ENCODE measurements around the gene NBEA.

NBEA gene

GRCh38 chr13:35694031-35694430, 752.0 kb downstream of the NBEA start:
- no peak for TF ChIP-seq CTCF (conservative IDR thresholded peaks at IDR 0.05; ENCODE audit: low read depth, low read length)
- H3K4me3 ChIP-seq (ENCODE audit: low read depth, low read length), result no peak overlapping the region
- no peak for DNase-seq (ENCODE audit: low read depth)

GRCh38 chr13:35694549-35695447, 752.7 kb downstream of the NBEA start:
- H3K4me3 ChIP-seq (ENCODE audit: low read depth, low read length), result no peak overlapping the region
- no peak for DNase-seq (ENCODE audit: low read depth)
- TF ChIP-seq CTCF (conservative IDR thresholded peaks at IDR 0.05; ENCODE audit: low read depth, low read length), result no peak

- TF ChIP-seq CTCF (conservative IDR thresholded peaks at IDR 0.05; ENCODE audit: low read depth, low read length), result no peak
- DNase-seq (ENCODE audit: low read depth), result no peak
Measured at GRCh38 chr13:35695448-35695770, 753.3 kb downstream of the NBEA start.

GRCh38 chr13:35697186-35697730, 755.2 kb downstream of the NBEA start:
- no peak for DNase-seq (ENCODE audit: low read depth)
- H3K4me3 ChIP-seq (ENCODE audit: low read depth, low read length), result no peak overlapping the region
- no peak for TF ChIP-seq CTCF (conservative IDR thresholded peaks at IDR 0.05; ENCODE audit: low read depth, low read length)

More at GRCh38 chr13:35695448-35695770, 753.3 kb downstream of the NBEA start:
- no peak overlapping the region for H3K4me3 ChIP-seq (ENCODE audit: low read depth, low read length)

GRCh38 chr13:35698911-35699576, 757.0 kb downstream of the NBEA start:
- peak; percentile 37 for DNase-seq (ENCODE audit: low read depth)
- no peak overlapping the region for H3K4me3 ChIP-seq (ENCODE audit: low read depth, low read length)
- no peak for TF ChIP-seq CTCF (conservative IDR thresholded peaks at IDR 0.05; ENCODE audit: low read depth, low read length)

GRCh38 chr13:35699825-35700510, 757.9 kb downstream of the NBEA start:
- TF ChIP-seq CTCF (conservative IDR thresholded peaks at IDR 0.05; ENCODE audit: low read depth, low read length), result no peak
- peak; percentile 23 for DNase-seq (ENCODE audit: low read depth)
- H3K4me3 ChIP-seq (ENCODE audit: low read depth, low read length), result peak overlapping the region; percentile 13

Measured in choroid plexus epithelial cell (primary cell).